ENCODE data around the gene NFS1. TPM values are rescaled to one million over a fixed set of nuclear protein-coding genes. Genes with fewer than 3 reads are reported as not detected.
A peak's percentile ranks its signal among the peaks of the same experiment; 100 is the strongest.
"Not testable (repeated sequence)": the region's sequence is repeated elsewhere in the genome, so short reads cannot be mapped to it uniquely, and the experiment has no call there.

NFS1 gene
- polyA plus RNA-seq, 1 of the 3 experiments (the other 2 are of a cell fraction) = 75.6 TPM

DNA sequence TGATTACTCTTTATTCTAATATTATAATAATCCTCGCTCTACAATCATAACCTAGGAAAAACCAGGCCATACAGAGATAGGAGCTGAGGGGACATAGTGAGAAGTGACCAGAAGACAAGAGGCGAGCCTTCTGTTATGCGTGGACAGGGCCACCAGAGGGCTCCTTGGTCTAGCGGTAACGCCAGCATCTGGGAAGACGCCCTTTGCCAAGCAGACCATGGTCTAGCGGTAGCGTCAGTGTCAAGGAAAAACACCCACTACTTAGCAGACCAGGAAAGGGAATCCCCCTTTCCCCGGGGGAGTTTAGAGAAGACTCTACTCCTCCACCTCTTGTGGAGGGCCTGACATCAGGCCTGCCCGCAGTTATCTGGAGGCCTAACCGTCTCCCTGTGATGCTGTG is 12.3 kb downstream of the NFS1 start:
- 83% methylated on average over 11 of the region's 11 CpGs for WGBS (ENCODE audit: low lambda C conversion rate)
- CTCF ChIA-PET = interaction anchor here (1.0 kb wide), 1 partner anchor 86 kb away, joined by 4 read pairs; no protein-coding TSS in a partner anchor
- H3K9me3 ChIP-seq; POLR2A ChIA-PET; H3K27me3 ChIP-seq (ENCODE audit: insufficient read depth); H3K27ac ChIP-seq (ENCODE audit: low read depth in 2 of 2, low read length in 1 of 2); H3K9ac ChIP-seq; H3F3A ChIP-seq (replicated peaks; ENCODE audit: insufficient read depth); H3K79me2 ChIP-seq (ENCODE audit: insufficient read depth); H4K20me1 ChIP-seq (ENCODE audit: insufficient read depth); H2AFZ ChIP-seq (ENCODE audit: low read depth); DNase-seq; H3K9me2 ChIP-seq; H3K4me2 ChIP-seq; H3K4me1 ChIP-seq (ENCODE audit: control insufficient read depth in 1 of 2, insufficient read depth in 2 of 2, low read depth in 1 of 2, low read length in 1 of 2); H3K4me3 ChIP-seq (ENCODE audit: low read depth in 2 of 2, low read length in 1 of 2): not testable (repeated sequence)
- H3K36me3 ChIP-seq (replicated peaks in 1 of 2; ENCODE audit: control insufficient read depth in 1 of 2, insufficient read depth in 2 of 2, low read length in 1 of 2) = peaks cover 3 to 36% of the 10 kb centered on the region in 2 experiments
- TF ChIP-seq CTCF (IDR thresholded peaks at IDR 0.05) (peak; percentile 42), SMC3 (IDR thresholded peaks at IDR 0.05; ENCODE audit: low read depth, low read length) (0 out of 2 replicates have a peak, but pooled peaks have one; percentile 11), RAD21 (IDR thresholded peaks at IDR 0.05; ENCODE audit: low read length) (peak; percentile 34)

GRCh38 chr20:35685368-35685767 is 13.8 kb downstream of the NFS1 start:
- 95% methylated on average over 9 of the region's 9 CpGs for WGBS (ENCODE audit: low lambda C conversion rate)
- peaks cover 5 to 29% of the 10 kb centered on the region in 2 experiments for H3K36me3 ChIP-seq (replicated peaks in 1 of 2; ENCODE audit: control insufficient read depth in 1 of 2, insufficient read depth in 2 of 2, low read length in 1 of 2)
- POLR2A ChIA-PET; DNase-seq; H3K9me3 ChIP-seq; H3K79me2 ChIP-seq (ENCODE audit: insufficient read depth); H3F3A ChIP-seq (replicated peaks; ENCODE audit: insufficient read depth); H2AFZ ChIP-seq (ENCODE audit: low read depth); H3K4me1 ChIP-seq (ENCODE audit: control insufficient read depth in 1 of 2, insufficient read depth in 2 of 2, low read depth in 1 of 2, low read length in 1 of 2); H3K9me2 ChIP-seq; H4K20me1 ChIP-seq (ENCODE audit: insufficient read depth); H3K4me2 ChIP-seq; CTCF ChIA-PET; H3K27ac ChIP-seq (ENCODE audit: low read depth in 2 of 2, low read length in 1 of 2); H3K9ac ChIP-seq; H3K4me3 ChIP-seq (ENCODE audit: low read depth in 2 of 2, low read length in 1 of 2); H3K27me3 ChIP-seq (ENCODE audit: insufficient read depth): not testable (repeated sequence)

DNA sequence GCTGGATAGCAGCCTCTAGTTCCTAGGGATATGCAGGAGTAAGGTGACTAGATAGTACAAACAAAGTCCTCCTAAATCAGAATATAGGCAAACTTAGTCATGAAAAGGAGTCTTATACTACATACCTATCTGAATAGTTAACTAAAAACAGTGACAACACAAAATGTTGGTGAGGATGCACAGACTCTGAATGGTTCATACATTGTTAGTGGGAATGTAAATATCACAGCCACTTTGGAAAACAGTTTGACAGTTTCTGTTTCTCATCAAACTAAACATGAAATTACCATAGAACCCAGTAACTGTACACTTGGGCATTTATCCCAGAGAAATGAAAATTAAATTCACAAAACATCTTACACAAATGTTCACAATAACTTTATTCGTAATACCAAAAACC is 17.2 kb downstream of the NFS1 start:
- Histone ChIP-seq H3K27me3 (ENCODE audit: insufficient read depth) (no peaks in the 10 kb centered on the region), H3K4me1 (ENCODE audit: control insufficient read depth in 1 of 2, insufficient read depth in 2 of 2, low read depth in 1 of 2, low read length in 1 of 2) (no peaks in the 10 kb centered on the region), H3K4me2 (no peak overlapping the region), H4K20me1 (ENCODE audit: insufficient read depth) (no peaks in the 10 kb centered on the region), H3K9me3 (no peaks in the 10 kb centered on the region), H2AFZ (ENCODE audit: low read depth) (no peak overlapping the region), H3K36me3 (replicated peaks in 1 of 2; ENCODE audit: control insufficient read depth in 1 of 2, insufficient read depth in 2 of 2, low read length in 1 of 2) (peaks cover 4 to 10% of the 10 kb centered on the region in 2 experiments), H3K79me2 (ENCODE audit: insufficient read depth) (no peaks in the 10 kb centered on the region), H3F3A (replicated peaks; ENCODE audit: insufficient read depth) (no peaks in the 10 kb centered on the region), H3K27ac (ENCODE audit: low read depth in 2 of 2, low read length in 1 of 2) (no peak overlapping the region), H3K4me3 (ENCODE audit: low read depth in 2 of 2, low read length in 1 of 2) (no peak overlapping the region), H3K9me2 (no peaks in the 10 kb centered on the region), H3K9ac (no peak overlapping the region)
- WGBS (ENCODE audit: low lambda C conversion rate) = 97% methylated on average over 1 of the region's 1 CpG
- POLR2A ChIA-PET = no interaction called here
- DNase-seq = no peak
- CTCF ChIA-PET = no interaction called here
- no peak for TF ChIP-seq FOXM1 (IDR thresholded peaks at IDR 0.05; ENCODE audit: low read depth)
- no peak for TF ChIP-seq ELF1 (IDR thresholded peaks at IDR 0.05)
- no peak for TF ChIP-seq RFX5 (IDR thresholded peaks at IDR 0.05; ENCODE audit: low read length)
- TF ChIP-seq PBX3 (IDR thresholded peaks at IDR 0.05) = no peak
- no peak for TF ChIP-seq TAF1 (IDR thresholded peaks at IDR 0.05; ENCODE audit: borderline replicate concordance, low read depth, low read length)
- TF ChIP-seq CTCF (IDR thresholded peaks at IDR 0.05) = no peak
- TF ChIP-seq GATA2 (CRISPR knock-in tag; IDR thresholded peaks at IDR 0.05) = no peak
- no peak for TF ChIP-seq RXRA (IDR thresholded peaks at IDR 0.05; ENCODE audit: borderline replicate concordance, low read depth)
- no peak for TF ChIP-seq USF1 (IDR thresholded peaks at IDR 0.05; ENCODE audit: borderline replicate concordance, low read depth)
- no peak for TF ChIP-seq CHD2 (IDR thresholded peaks at IDR 0.05; ENCODE audit: low read length, partially characterized antibody)
- TF ChIP-seq NRF1 (IDR thresholded peaks at IDR 0.05; ENCODE audit: low read depth, low read length) = no peak
- TF ChIP-seq RCOR1 (IDR thresholded peaks at IDR 0.05; ENCODE audit: low read length) = no peak
- TF ChIP-seq MXI1 (IDR thresholded peaks at IDR 0.05; ENCODE audit: low read depth, low read length) = no peak
- TF ChIP-seq JUND (IDR thresholded peaks at IDR 0.05) = no peak
- no peak for TF ChIP-seq POLR2AphosphoS5 (IDR thresholded peaks at IDR 0.05; ENCODE audit: low read depth, low read length)
- TF ChIP-seq TEAD4 (IDR thresholded peaks at IDR 0.05; ENCODE audit: borderline replicate concordance, insufficient read depth) = no peak
- no peak for TF ChIP-seq SIN3A (IDR thresholded peaks at IDR 0.05; ENCODE audit: borderline replicate concordance, low read depth, low read length)
